H9 (cell line): ENCODE data around the gene PRSS21. TPM values are rescaled to one million over a fixed set of nuclear protein-coding genes. Genes with fewer than 3 reads are reported as not detected.

ENCODE experiments used
- DNase-seq: peaks from one replicate; pipeline ENCODE4 v3.0.0-alpha.2; 2017
- H2AFZ ChIP-seq: one replicate; pipeline ENCODE4 v1.6.1; 2013; ENCODE audit warnings: mild to moderate bottlenecking, low read length, control low read depth, moderate library complexity
- H2AK5ac ChIP-seq: 2 replicates; pipeline ENCODE4 v1.6.1; 2013; ENCODE audit warnings: low read length, control low read depth, mixed read lengths; ENCODE audit not compliant: insufficient read length
- H2BK120ac ChIP-seq: one replicate; pipeline ENCODE4 v1.6.1; 2013; ENCODE audit warnings: low read depth, mild to moderate bottlenecking, low read length, control low read depth, inconsistent platforms; ENCODE audit not compliant: poor library complexity, severe bottlenecking
- H2BK12ac ChIP-seq: 2 replicates; pipeline ENCODE4 v1.6.1; 2013; ENCODE audit warnings: low read length, control low read depth, mixed read lengths, low read depth; ENCODE audit not compliant: insufficient read length
- H2BK15ac ChIP-seq: 2 replicates; pipeline ENCODE4 v1.6.1; 2013; ENCODE audit warnings: low read depth, low read length, control low read depth
- H2BK20ac ChIP-seq: one replicate; pipeline ENCODE4 v1.6.1; 2013; ENCODE audit warnings: low read depth, mild to moderate bottlenecking, low read length, control low read depth, inconsistent platforms; ENCODE audit not compliant: poor library complexity, severe bottlenecking
- H2BK5ac ChIP-seq: 2 replicates; pipeline ENCODE4 v1.6.1; 2013; ENCODE audit warnings: low read length, control low read depth, mixed read lengths; ENCODE audit not compliant: insufficient read length
- H3K14ac ChIP-seq: 2 replicates; pipeline ENCODE4 v1.6.1; 2013; ENCODE audit warnings: low read length, control low read depth; ENCODE audit not compliant: insufficient read depth
- H3K18ac ChIP-seq: 2 replicates; pipeline ENCODE4 v1.6.1; 2013; ENCODE audit warnings: low read depth, mild to moderate bottlenecking, mixed read lengths, low read length, control low read depth; ENCODE audit not compliant: insufficient read length
- H3K23ac ChIP-seq: 2 replicates; pipeline ENCODE4 v1.6.1; 2013; ENCODE audit warnings: low read length, control low read depth, mixed read lengths, low read depth; ENCODE audit not compliant: insufficient read length
- H3K23me2 ChIP-seq: 2 replicates; pipeline ENCODE4 v1.6.1; 2013; ENCODE audit warnings: low read depth, mild to moderate bottlenecking, mixed read lengths, low read length, control low read depth; ENCODE audit not compliant: insufficient read length, poor library complexity, severe bottlenecking
- H3K27ac ChIP-seq: 2 replicates; pipeline ENCODE4 v1.5.1; 2013; ENCODE audit warnings: low read length, control low read depth, mixed read lengths, low read depth; ENCODE audit not compliant: insufficient read length
- H3K27me3 ChIP-seq: 2 replicates; pipeline ENCODE4 v1.6.1; 2013; ENCODE audit warnings: low read length, control low read depth, inconsistent platforms; ENCODE audit not compliant: insufficient read depth
- H3K4ac ChIP-seq: 2 replicates; pipeline ENCODE4 v1.6.1; 2013; ENCODE audit warnings: low read depth, mild to moderate bottlenecking, control low read depth, inconsistent platforms, low read length, moderate library complexity
- H3K4me1 ChIP-seq: 2 replicates; pipeline ENCODE4 v1.6.1; 2013; ENCODE audit warnings: low read length, control low read depth, inconsistent platforms; ENCODE audit not compliant: insufficient read depth
- H3K4me2 ChIP-seq: 2 replicates; pipeline ENCODE4 v1.6.1; 2013; ENCODE audit warnings: low read length, control low read depth, mixed read lengths; ENCODE audit not compliant: insufficient read length, insufficient read depth
- H3K56ac ChIP-seq: 2 replicates; pipeline ENCODE4 v1.6.1; 2013; ENCODE audit warnings: low read depth, mild to moderate bottlenecking, mixed read lengths, low read length, control low read depth; ENCODE audit not compliant: insufficient read length
- H3K79me1 ChIP-seq: 2 replicates; pipeline ENCODE4 v1.6.1; 2013; ENCODE audit warnings: low read depth, mild to moderate bottlenecking, moderate library complexity, low read length, control low read depth, inconsistent platforms; ENCODE audit not compliant: insufficient read depth, poor library complexity, severe bottlenecking
- H3K79me2 ChIP-seq: 2 replicates; pipeline ENCODE4 v1.6.1; 2013; ENCODE audit warnings: low read length, control low read depth, inconsistent platforms; ENCODE audit not compliant: insufficient read depth
- H3K9ac ChIP-seq: 2 replicates; pipeline ENCODE4 v1.6.1; 2013; ENCODE audit warnings: low read length, control low read depth, mixed read lengths; ENCODE audit not compliant: insufficient read length; ENCODE audit errors: extremely low read depth
- H3K9me3 ChIP-seq: one replicate; pipeline ENCODE4 v1.6.1; 2013; ENCODE audit warnings: low read depth, low read length, inconsistent platforms; ENCODE audit not compliant: control insufficient read depth
- H3T11ph ChIP-seq: one replicate; pipeline ENCODE4 v1.6.1; 2013; ENCODE audit warnings: mild to moderate bottlenecking, low read length, control low read depth, inconsistent platforms
- H4K20me1 ChIP-seq: one replicate; pipeline ENCODE4 v1.6.1; 2013; ENCODE audit not compliant: control insufficient read depth, insufficient read length, insufficient read depth
- H4K5ac ChIP-seq: 2 replicates; pipeline ENCODE4 v1.6.1; 2013; ENCODE audit warnings: low read depth, mild to moderate bottlenecking, mixed read lengths, low read length, control low read depth; ENCODE audit not compliant: insufficient read length
- H4K8ac ChIP-seq: replicated peaks from 2 replicates; pipeline ENCODE4 v1.6.1; 2013; ENCODE audit warnings: low read length, control low read depth, mixed read lengths, low read depth; ENCODE audit not compliant: insufficient read length
- H4K91ac ChIP-seq: 2 replicates; pipeline ENCODE4 v1.6.1; 2013; ENCODE audit warnings: low read depth, mild to moderate bottlenecking, moderate library complexity, mixed read lengths, low read length, control low read depth; ENCODE audit not compliant: insufficient read length
- H3K27ac Mint-ChIP-seq, 3 experiments: 2 replicates in 2 of 3; 3 replicates in 1 of 3; pipeline ENCODE4 v1.8.0; 2020 to 2021; ENCODE audit warnings: mixed read lengths in 3 of 3, mild to moderate bottlenecking in 1 of 3, moderate library complexity in 1 of 3
- H3K27me3 Mint-ChIP-seq: 2 replicates; pipeline ENCODE4 v1.8.0; 2021; ENCODE audit warnings: low read depth, mild to moderate bottlenecking, moderate library complexity, mixed read lengths
- H3K36me3 Mint-ChIP-seq, 3 experiments: 2 replicates in 2 of 3; 3 replicates in 1 of 3; pipeline ENCODE4 v1.8.0; 2020 to 2021; ENCODE audit warnings: low read depth in 3 of 3, mixed read lengths in 3 of 3; ENCODE audit not compliant: insufficient read depth in 1 of 3
- H3K4me1 Mint-ChIP-seq, 2 experiments: 2 replicates each; pipeline ENCODE4 v1.8.0; 2020; ENCODE audit warnings: mixed read lengths in 2 of 2
- H3K4me3 Mint-ChIP-seq, 2 experiments: 2 replicates in 1 of 2; 3 replicates in 1 of 2; pipeline ENCODE4 v1.8.0; 2020 to 2021; ENCODE audit warnings: mild to moderate bottlenecking in 2 of 2, mixed read lengths in 2 of 2, moderate library complexity in 1 of 2
- H3K9me3 Mint-ChIP-seq, 2 experiments: 2 replicates in 1 of 2; 3 replicates in 1 of 2; pipeline ENCODE4 v1.8.0; 2020; ENCODE audit warnings: mild to moderate bottlenecking in 2 of 2, mixed read lengths in 2 of 2, moderate library complexity in 1 of 2
- CTCF ChIP-seq: fragments of 200-600 bp; sonication (generic); conservative IDR thresholded peaks from 3 replicates; pipeline ENCODE4 v1.8.0; 2021; ENCODE audit warnings: antibody characterized with exemption, mild to moderate bottlenecking
- WGBS: extraction: QIAGEN DNeasy Blood & Tissue Kit; methylation state at CpG from one replicate; pipeline ENCODE4 v1.1.7; 2013; ENCODE audit warnings: missing lambda C conversion rate, low lambda C conversion rate, mixed read lengths; ENCODE audit not compliant: insufficient read length; ENCODE audit errors: extremely low coverage; 5-methylcytosine and 5-hydroxymethylcytosine counted together
- total RNA-seq: library from RNA; stranded (reverse); gene quantifications from 2 replicates; pipeline ENCODE4 v1.2.1, GENCODE V29; 2021

PRSS21 gene
- total RNA-seq, 1 experiment from 2014 or later, result not detected

GRCh38 chr16:2821487-2822157, 4.6 kb downstream of the PRSS21 start:
- Histone ChIP-seq H3K23ac (no peak overlapping the region), H4K8ac (no peak overlapping the region), H2BK120ac (no peak overlapping the region), H3K9me3 (no peaks in the 10 kb centered on the region), H2BK15ac (no peak overlapping the region), H3K56ac (no peak overlapping the region), H4K91ac (no peak overlapping the region), H2AFZ (no peak overlapping the region), H2BK5ac (no peak overlapping the region), H3K18ac (no peak overlapping the region), H3K27ac (no peak overlapping the region), H3K79me1 (no peaks in the 10 kb centered on the region), H3K4ac (no peak overlapping the region), H3K79me2 (no peaks in the 10 kb centered on the region), H3K27me3 (no peaks in the 10 kb centered on the region), H3K9ac (no peak overlapping the region), H2BK12ac (no peak overlapping the region), H3T11ph (no peak overlapping the region), H3K4me2 (no peak overlapping the region), H3K23me2 (no peaks in the 10 kb centered on the region), H2AK5ac (no peak overlapping the region), H3K4me1 (no peaks in the 10 kb centered on the region), H3K14ac (no peak overlapping the region), H2BK20ac (no peak overlapping the region), H4K20me1 (no peaks in the 10 kb centered on the region), H4K5ac (no peak overlapping the region)
- no peaks in the 10 kb centered on the region for H3K4me1 Mint-ChIP-seq
- no peaks in the 10 kb centered on the region for H3K9me3 Mint-ChIP-seq
- no peak overlapping the region; a peak in 1 of 5 replicates for H3K4me3 Mint-ChIP-seq
- no peaks in the 10 kb centered on the region; a peak in 1 of 7 replicates for H3K36me3 Mint-ChIP-seq
- H3K27me3 Mint-ChIP-seq, result no peaks in the 10 kb centered on the region
- DNase-seq, result no peak
- H3K27ac Mint-ChIP-seq, result no peak overlapping the region
- TF ChIP-seq CTCF, result no peak
- WGBS, result no CpG with 5 or more reads among the region's 9 CpGs
